GM18873 (cell line): ENCODE data around the gene CRYL1.
A peak's percentile ranks its signal among the peaks of the same experiment; 100 is the strongest.
"Not testable (repeated sequence)": the region's sequence is repeated elsewhere in the genome, so short reads cannot be mapped to it uniquely, and the experiment has no call there.

Experiments used
- ATAC-seq: cut with Tn5 transposase; IDR thresholded peaks from one replicate; pipeline ENCODE4 v1.9.1; 2021; ENCODE audit warnings: mild to moderate bottlenecking, moderate library complexity, moderate number of reproducible peaks; ENCODE audit not compliant: unreplicated experiment, low FRiP score

The CRYL1 gene

DNA sequence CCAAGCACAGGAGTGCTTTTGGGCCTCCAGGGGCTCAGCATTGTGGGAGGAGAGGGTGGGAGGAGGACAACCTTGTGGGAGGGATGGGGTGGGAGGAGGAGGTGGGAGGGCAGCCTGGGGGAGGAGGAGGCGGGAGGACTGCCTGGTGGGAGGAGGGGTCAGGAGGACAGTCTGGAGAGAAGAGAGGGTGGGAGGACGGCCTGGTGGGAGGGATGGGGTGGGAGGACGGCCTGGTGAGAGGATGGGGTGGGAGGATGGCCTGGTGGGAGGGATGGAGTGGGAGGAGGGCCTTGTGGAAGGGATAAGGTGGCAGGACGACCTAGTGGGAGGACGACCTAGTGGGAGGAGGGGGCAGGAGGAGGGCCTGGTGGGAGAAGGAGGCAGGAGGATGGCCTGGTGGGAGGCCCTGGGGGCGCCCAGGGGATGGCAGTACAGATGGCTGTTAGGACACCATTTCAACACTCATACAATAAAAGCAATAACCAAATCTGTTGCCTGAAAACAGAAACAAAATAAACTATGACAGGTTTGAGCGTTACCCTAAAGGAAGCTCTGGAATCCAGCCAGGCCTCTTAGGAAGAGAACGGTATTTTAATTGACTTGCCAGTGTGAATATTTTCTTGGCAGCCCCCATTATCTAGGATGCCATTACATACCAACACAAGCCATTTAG, 63.7 kb downstream of the CRYL1 start:
- ATAC-seq, result no peak

DNA sequence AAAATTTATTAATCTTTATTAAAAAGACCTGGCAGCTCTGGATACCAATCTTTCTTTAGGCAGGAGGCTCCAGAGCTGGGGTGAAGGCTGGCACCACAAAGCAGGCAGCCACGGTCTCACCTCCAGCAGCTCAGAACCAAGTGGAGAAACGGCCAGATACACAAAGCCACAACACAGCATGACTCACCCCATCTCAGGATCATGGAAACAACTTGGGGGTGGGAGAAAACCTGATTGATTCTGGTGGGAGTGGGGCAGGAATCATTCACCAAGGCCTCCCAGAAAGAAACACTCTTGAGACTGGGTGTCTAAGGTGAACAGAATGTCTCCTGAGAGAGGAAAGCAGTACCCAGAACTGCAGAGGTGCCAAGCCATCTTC, 64.2 kb downstream of the CRYL1 start:
- no peak for ATAC-seq

DNA sequence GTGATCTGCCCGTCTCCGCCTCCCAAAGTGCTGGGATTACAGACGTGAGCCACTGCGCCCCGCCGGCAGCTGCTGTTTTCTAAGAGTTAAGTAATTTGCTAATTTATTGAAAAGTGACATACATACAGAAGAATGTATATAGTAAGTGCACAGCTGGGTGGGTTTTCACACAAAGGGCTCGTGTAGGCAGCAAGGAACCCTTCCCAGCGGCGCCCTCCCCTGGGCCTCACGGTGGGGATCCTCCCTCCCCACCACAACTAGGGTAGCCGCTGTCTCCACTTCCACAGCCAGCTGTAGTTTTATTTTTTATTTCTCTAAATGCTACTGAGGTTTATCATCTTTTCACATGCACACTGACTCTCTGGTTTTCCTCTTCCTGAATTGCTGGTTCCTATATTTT, 64.9 kb downstream of the CRYL1 start:
- no peak for ATAC-seq

DNA sequence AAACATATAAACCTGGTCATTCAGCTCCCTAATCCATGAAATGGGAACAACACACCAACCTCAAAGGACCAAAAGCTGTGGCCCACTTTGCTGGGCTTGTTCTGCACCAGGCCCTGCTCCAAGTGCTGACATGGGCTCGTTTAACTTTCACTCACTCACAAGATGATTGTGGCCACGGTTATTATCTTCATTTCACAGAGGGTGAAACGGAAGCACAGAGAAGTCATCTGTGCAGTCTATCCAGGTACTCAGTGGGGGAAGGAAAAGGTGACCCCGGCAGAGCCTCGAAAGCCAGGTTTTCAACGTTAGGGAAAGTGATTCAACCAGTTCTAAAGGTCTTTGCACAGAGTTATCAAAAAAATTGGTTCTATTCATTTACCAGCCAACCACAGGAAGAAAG, 68.0 kb downstream of the CRYL1 start:
- ATAC-seq, result no peak

DNA sequence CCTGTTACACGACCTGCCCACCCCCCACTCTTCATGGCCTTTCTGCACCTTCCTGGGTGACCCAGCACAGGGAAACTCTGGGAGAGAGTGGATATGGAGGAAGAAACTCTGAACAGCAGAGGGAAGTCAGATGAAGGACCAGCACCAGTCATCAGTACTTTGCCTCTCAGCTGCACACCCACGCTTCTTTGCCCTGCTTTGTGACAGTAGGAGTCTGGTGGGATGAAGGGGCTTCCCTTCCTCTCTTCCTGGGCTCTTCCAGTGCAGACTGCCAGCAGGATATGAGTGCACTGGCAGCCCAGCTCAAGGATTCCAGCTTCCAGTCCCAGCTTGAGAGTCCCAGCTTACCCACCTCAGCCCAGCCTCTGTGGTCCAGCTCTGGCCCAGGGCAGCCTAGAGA, 68.9 kb downstream of the CRYL1 start:
- ATAC-seq, result no peak

DNA sequence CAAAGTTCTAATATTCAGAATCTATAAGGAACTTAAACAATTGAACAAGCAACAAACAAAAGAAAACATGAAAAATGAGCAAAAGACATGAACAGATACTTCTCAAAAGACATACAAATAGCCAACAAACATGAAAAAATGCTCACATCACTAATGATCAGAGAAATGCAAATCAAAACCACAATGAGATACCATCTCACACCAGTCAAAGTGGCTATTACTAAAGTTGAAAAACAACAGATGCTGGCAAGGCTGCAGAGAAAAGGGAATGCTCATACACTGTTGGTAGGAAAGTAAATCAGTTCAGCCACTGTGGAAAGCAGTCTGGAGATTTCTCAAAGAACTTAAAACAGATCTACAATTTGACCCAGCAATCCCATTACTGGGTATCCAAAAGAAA, 74.3 kb downstream of the CRYL1 start:
- peak; percentile 63 for ATAC-seq

DNA sequence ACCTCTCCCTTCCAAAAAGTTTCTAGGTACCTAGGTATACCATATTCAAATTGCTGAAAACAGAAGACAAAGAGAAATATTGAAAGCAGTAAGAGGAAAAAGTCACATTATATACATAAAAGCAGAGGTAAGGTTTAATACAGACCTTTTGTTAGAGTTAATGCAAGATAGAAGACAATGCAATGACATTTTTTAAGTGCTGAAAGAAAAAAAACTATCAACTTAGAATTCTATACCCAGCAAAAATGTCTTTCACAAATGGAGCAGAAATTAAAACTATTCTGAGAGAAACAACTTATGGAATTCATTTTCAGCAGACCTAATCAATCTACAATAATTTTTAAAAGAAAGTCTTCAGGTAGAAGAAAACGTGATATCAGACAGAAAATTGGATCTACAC, 77.2 kb downstream of the CRYL1 start:
- ATAC-seq, result no peak

DNA sequence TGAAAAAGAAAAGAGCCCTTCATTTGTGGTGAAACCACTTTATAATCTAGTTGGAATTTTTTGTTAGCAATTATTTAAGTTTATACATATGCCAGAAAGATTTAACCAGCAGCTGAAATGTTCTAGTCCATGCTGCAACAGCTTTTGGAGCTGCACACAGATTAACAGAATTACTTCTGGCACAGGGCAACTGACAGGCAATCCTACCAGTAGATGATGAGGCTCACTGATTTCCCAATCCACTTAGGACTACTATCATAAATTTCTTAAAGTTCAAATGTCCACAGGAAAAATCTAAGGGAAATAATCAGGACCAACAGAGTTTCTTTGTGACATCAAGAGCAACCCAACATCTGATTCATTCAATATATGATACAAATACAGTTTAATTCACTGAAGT, 78.8 kb downstream of the CRYL1 start:
- ATAC-seq, result no peak

DNA sequence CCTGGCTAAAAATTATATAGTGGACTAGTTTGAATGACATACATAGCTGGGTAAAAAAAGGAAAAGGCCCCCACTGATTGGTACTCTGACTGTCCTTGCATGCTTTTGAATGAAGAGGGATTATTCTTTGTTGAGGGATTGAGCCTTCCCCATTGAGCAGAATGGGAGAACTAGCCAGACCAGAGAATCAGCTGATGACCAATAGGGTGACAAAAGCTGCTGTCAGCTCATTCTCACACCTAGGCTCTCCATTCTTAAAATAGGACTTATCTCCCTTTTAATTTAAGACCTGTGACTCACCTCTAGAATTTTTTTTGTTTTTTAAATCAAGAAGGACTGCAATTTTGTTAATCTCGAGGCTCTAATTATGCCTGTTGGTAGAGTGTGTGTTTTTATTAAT, 79.3 kb downstream of the CRYL1 start:
- no peak for ATAC-seq

DNA sequence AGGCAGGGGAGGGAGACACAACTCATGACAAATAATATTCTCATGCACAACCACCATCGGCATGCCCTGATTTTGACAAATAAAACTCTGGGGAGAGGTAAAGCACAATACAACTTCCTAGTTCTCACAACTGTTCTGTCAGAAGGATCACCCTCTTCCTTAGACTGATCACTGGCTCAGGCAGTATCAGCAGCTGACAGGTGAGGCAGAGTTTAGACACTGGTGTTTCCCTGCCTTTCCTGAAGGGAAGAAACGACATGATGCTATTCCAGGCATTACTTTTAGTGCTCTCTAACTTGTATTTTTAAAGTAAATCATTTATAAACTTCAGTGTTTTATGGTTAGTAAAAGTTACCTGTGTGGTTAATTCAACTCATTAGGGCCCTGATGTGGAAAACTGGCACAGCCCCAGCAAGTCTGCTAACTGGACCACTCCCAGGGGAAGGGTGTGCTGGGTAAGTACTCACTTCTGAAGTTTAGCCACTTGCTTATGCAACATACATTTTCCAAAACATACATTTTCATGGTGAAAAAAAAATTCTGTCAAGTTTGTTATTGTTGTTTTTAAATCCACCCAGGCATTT, 82.8 kb downstream of the CRYL1 start:
- no peak for ATAC-seq

DNA sequence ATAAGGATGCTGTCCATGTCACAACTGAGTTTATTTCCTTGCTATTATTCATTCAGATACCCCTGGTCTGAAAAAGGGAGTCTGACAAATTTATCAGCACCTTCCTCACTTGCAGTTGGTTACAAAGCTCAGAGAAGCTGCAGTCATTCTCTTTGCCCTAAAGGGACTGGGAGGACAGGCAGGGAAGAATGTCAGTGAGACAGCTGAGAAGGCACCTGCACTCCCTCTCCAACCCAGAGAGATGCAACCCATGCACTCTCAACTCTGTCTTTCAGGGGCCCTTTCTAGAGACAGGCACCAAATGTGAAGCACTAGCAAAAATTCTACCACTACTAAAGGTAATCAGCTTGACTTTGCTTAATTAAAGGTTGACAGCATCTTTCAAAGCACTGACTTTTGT, 83.3 kb downstream of the CRYL1 start:
- no peak for ATAC-seq

DNA sequence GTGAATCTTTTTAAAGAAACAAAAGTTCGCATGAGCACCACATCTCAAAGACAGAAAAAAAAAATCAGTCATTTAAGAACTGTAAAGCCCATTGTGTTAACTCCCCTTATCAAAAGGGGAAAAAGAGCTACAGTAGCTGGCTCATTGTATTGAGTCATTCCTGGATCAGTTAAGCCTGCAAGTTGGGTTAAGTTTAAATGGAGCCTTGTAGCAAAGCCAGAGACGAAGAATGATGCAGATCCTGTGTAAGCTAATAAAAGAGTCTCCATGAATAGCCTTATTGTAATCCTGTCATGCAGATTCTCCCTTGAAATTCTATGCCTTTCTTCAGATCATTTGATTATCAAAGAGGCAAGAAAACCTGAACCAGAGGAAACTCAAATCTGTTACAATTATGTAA, 83.8 kb downstream of the CRYL1 start:
- no peak for ATAC-seq

DNA sequence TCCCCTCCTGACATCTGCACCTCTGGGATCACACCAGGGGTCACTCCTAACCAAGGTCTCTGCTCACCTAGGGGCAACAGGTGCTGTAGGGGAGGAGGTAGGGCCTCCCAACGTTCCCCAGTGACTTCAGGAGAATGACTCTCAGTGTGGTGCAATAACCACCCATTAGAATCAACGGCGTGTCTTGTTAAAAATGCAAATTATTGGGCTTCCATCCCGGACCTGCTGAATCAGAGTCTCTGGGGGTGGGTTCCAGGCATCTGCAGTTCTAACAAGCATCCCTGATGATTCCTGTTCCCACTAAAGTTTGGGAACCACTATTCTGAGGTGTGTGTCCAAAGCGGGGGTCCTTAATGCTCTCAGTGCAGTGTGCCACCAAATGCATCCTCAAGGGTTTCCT, 84.6 kb downstream of the CRYL1 start:
- no peak for ATAC-seq

DNA sequence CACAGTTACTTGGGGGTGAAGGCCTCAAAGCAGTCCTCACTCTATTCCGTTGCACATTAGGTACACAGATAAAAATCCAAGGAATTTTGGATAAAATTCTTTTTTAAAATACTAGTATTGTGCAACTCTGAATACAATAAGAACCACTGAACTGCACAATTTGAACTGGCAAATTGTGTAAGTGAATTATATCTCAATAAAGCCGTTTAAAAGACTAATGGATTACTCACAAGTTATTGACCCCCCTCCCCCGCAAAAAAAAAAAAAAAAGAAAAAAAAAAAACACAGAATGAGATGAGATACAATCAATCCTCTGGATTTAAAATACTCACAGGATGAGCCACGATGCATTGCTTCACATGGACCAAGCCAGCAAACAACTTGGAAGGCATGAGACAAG, 86.4 kb downstream of the CRYL1 start:
- ATAC-seq, result no peak

DNA sequence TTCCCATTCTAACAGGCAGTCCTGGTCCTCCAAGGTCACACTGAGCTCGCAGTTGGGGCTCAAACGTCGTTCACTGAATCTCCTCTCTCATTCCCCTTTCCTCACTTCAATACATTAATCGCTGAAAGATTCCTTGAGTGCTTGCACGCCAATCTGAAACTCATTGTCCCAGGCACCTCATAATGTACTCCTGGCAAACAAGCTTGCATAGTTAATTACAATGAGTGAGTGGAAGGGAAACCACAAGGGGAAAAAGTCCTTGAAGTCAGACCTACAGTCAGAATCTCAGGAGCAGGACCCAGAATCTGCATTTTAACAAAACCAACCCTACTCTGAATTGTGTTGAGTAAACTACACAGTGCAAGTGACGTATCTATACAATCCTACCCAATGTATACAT, 86.9 kb downstream of the CRYL1 start:
- ATAC-seq, result no peak

DNA sequence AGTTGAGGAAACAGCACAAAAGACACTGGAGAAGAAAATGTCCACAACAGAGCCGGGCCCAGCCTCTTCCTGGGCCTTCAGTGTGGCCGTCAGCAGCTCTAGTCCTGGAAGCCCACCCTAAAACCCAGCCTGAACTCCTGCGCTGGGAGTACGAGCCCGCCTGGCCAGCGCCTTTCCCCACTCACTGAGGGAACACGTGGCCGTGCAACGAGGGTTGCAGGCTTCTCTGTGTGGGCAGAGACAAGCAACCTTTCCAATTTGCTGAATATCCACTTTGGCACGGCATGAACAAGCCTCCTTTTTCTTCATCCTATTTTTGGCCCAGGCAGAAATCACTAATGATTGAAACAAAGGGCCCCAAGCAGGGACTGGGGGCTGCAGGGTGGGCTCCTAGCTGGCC, 89.2 kb downstream of the CRYL1 start:
- no peak for ATAC-seq

DNA sequence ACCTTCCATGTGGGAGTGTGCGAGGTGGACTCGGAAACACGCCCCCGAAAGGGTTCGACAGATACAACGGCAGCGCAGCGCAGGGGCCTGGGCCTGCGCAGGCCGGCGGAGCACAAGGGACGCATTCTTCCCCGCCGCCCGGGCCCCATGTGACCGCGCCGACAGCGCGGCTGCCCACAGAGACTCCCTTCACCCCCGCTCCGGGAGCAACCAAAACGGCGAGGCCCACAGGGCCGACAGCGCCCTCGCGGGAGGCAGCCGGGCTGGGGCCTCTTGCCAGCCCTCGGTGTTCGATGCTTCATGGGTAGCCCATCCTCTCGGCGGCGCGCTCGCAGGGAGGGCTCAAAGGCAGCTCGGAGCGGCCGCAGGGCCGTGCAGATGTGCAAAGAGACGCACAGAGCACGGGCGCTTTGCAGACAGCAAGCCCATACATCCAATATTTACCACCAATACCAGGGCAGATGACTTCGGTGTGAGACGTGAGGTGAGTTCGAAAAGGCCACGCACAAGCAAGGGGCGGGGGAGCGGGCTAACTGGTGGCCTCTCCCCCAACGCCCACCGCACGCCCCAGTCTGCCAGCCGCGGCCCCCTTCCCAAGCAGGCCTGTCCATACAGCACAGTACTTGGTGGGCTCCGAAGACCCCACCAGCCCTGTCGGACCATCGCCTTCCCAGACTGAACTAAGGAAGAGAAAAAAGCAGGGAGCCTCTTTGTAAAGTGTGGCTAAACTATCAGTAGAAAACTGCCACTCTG, 89.9 kb downstream of the CRYL1 start:
- ATAC-seq, result no peak

DNA sequence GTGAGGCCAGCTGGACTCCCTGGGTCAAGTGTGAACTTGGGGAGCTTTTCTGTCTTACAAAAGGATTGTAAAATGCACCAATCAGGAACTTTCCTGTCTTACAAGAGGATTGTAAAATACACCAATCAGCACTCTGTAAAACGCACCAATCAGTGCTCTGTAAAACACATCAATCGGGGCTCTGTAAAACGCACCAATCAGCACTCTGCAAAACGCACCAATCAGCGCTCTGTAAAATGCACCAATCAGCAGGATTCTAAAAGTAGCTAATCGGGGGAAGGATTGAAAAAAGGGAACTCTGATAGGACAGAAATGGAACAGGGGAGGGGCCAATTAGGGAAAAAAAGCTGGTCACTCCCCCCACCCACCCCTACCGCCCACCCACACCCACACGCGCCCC, 91.4 kb downstream of the CRYL1 start:
- ATAC-seq, result not testable (repeated sequence)

DNA sequence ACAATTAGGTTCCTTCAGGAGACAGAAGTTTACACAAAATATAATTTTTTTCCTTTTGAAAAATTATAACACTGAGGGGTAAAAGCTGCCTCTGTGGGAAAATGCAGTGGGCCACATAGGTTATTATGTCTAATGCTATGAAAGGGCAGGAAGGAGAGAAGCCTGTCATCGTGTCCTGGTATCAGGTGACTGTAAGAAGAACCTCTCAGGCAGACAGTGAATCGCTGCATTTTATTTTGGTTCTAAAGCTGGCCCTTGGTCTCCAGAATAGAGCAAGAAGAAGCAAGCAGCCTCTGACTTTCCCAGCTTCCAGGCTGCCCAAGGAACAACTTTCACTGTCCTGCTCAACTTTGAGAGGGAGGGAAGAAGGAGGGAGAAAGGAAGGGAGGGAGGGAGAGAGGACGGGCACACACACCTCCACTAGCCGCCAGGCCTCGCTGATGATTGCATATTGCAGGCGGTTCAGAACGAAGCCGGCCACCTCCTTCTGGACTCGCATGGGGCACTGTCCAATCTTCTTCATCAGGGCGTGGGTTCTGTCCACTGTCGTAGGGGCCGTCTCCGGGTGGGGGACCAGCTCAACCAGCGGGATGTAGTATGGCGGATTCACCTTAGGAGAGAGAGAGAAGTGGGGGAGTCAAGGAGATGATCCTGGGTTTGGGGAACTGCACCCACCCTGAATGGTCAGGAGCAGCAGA, 93.8 kb downstream of the CRYL1 start:
- no peak for ATAC-seq

DNA sequence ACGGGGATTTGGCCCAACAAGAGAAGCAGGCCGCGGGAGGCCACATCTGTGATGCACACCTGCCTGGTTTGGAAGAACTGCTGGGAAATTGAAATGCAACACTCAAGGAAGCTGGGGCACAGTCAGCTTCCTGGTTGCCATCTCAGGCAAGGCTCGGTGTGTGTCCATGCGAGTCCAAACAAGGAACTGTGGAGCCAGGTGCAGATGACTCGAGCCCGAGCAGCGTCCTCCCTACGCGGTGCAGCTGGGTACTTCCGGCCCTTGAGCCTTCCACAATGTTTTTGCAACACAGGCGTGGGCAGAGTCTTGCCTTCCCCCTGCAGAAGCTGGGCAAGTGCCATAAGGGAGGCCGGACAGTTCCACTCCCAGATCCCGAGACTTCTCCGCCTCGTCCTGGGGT, 94.6 kb downstream of the CRYL1 start:
- ATAC-seq, result no peak

DNA sequence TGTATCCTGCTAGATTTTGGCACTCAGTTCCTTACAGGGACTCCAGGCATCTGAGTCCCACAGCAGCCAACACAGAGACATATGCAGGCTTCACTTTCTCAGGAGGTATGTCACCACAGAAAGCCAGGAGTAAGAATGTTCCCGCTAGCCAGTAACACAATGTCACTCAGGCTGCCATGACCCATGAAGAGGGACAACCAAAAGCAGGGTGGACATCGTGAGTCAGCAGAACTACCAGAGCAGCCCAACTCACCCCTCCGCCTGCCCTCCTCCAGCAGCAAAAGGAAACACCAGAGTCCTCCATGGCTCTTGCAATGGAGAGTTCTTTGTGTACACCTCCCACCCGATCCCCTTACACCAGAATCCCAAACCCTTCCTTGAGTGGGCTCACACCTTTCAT, 95.4 kb downstream of the CRYL1 start:
- ATAC-seq, result no peak
